ENCODE results near the gene FLRT1.

- TF ChIP-seq CTCF (IDR thresholded peaks at IDR 0.05) (no peak), POLR2A (IDR thresholded peaks at IDR 0.05) (no peak)
Observed at GRCh38 chr11:64003807-64004589, 31.7 kb upstream of the FLRT1 start.

Measured in gastroesophageal sphincter (tissue), 3 donors.